IPS DF 19.7 (cell line): ENCODE results near the gene COQ8A.
"Not testable (repeated sequence)": the region's sequence is repeated elsewhere in the genome, so short reads cannot be mapped to it uniquely, and the experiment has no call there.

Experiments
- DNase-seq: peaks from one replicate; pipeline ENCODE4 v3.0.0-alpha.2; 2013; ENCODE audit warnings: low read depth, low spot score

COQ8A gene

DNA sequence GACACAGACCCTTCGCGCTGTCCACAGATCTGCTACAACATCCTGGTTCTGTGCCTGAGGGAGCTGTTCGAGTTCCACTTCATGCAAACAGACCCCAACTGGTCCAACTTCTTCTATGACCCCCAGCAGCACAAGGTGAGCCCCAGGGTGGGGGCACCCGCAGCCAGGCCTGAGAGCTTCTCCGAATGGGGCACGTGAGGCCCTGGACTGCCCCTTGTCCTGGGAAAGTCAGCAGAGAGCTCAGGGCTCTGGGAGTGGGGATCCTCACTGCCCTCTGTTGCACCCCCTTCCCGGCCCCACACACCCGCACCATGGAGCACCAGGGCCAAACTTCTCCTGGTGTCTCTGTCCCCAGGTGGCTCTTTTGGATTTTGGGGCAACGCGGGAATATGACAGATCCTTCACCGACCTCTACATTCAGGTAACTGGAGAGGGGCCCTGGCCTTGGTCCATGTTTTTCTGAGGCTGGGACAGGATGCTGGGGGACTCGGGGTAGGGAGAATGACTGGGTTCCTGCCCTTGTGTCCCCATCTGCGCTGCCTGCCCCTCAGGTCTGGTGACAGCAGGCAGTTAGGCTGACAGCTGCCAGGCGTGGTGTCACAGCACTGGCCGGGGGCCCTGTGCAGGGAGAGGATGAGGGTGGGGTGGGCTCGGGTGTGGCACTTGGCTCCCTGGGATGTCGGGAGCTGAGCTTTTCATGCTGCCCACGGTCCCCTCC is 44.6 kb downstream of the COQ8A start:
- no peak for DNase-seq

DNA sequence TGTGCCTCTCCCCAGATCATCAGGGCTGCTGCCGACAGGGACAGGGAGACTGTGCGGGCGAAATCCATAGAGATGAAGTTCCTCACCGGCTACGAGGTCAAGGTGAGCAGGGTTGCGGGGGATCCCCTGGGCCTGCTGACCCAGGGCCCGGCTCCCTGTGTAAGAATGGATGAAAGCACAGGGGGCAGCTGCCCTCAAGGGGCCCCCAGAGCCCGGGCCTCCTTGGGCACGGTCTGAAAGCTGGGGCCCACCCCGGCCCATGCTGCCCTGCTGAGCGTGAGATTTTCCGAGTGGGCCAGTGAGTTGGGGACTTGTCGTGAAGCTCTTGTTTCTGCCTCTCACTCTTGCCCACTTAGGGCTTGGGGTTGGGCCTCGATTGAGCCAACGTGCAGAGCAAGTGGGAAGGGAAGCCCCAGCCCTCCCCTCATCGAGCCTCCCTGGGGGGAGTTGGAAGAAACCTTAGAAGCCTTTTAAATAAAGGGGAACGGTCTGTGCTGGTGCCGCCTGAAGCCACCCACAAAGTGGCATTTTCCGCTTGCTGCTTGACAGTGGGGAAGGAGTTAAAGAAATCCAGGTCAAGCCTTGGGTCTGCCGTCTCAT is 45.2 kb downstream of the COQ8A start:
- no peak for DNase-seq

DNA sequence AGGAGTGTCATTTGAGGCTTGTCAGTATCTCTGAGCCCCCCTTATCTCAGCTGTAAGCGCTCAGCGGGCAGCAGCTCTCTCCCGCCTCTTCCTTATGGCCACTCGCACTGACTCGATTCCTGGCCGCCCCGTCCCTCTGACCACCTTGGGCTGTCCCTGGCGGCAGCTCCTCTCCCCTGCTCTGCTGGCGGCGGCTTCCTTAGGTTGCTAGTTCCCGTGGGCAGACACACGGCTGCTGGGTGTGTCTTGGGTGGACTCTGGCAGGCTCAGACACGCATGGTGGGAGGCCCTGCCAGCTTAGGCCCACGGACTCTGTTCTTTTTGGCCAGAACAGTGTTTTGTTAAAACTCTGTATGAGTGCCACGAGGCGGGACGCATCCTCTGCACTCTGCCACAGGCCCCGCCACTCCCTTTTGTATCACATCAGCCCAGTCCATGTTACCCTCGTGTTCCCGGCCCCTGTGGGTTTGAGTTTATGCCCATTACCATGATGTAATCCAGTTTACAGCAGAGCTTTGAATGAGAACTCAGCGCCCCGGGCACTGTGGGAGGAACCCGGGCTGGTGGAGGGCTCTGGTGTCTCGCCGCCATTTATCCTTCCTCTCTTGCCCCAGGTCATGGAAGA is 45.9 kb downstream of the COQ8A start:
- DNase-seq = no peak

DNA sequence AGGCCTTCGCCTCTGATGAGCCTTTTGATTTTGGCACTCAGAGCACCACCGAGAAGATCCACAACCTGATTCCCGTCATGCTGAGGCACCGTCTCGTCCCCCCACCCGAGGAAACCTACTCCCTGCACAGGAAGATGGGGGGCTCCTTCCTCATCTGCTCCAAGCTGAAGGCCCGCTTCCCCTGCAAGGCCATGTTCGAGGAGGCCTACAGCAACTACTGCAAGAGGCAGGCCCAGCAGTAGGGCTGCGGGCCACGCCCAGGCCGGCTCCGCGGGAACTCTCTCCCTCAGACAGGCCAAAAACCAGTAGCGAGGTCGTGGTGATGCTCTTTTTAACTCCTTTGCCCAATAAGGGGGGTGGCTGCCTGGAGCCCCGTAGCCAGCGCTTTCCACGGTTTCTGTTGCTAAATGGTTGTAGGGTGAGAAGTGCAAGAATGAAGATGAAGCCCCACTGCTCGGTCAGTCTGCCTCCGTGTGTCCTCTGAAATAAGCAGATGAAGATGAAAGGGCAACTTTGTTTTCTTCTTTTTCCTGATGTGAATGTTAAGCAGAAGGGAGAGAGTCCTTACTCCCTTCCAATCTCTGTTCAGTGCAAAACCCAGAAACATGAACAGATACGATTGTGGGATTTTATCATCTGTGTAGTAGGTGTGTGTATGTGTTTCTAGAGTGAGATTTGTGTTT is 46.5 kb downstream of the COQ8A start:
- no peak for DNase-seq

DNA sequence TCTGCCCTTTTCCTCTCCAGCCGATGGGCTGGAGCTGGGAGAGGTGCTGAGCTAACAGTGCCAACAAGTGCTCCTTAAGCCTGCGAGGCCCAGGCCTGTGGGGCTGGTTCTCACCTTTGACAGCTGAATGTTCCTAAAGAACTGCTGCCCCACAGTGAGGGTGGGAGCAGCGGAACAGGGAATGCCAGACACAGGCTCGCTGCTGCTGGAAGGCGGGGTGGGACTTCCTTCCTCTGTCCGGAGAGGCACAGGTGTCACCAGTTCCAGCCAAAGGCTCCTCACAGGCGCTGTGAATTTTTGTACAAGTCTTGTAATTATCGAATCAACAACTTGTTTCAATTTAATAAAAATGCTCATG is 47.1 kb downstream of the COQ8A start:
- DNase-seq = no peak

DNA sequence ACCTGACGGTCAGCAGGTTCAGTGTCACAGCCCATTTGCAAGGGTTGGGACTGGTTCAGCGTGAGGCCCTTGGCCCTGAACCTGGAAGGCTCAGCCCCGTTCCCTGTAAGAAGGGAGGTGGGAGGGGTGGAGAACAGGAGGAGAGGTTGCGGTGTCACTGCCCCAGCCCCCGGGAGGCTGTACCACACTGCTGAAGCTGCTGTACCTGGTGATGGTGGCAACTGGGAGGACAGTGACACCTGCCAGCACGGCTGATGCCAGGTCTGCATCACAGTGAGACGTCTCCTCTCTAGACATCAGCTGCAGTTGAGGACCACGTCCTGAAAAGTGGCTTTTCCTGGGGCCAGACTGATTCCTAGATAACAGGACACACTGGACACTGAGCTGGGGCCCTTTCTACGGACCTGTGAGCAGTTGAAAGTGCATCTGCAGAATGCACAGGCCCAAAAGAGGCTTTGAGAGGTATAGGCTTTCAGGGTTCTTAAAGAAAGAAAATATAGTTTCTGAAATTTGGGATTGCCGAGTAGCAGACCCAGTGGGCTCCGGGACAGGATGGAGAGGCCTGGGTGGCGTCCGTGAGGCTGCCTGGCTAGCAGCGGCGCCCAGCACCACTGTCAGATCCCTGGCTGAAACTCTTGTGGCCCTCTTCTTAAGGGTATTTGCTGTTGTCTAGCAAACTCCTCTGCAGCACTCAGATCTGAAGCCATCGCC is 47.7 kb downstream of the COQ8A start:
- DNase-seq = no peak

DNA sequence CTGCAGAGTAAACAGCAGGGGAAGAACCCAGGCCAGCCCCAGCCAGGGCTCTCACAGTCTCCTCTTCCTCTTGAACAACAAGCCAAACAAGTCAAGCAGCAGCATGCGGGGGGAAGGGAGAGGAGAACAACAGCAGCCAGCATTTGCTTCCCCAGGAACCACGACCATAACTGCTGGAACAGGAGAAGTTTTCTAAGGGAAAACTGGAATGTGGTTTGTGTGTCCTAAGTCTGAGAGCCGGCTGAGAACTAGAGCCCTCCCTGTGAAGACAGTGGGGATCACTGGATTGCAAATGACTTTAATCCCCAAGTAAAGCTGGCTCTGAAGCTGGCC is 48.2 kb downstream of the COQ8A start:
- DNase-seq = no peak

DNA sequence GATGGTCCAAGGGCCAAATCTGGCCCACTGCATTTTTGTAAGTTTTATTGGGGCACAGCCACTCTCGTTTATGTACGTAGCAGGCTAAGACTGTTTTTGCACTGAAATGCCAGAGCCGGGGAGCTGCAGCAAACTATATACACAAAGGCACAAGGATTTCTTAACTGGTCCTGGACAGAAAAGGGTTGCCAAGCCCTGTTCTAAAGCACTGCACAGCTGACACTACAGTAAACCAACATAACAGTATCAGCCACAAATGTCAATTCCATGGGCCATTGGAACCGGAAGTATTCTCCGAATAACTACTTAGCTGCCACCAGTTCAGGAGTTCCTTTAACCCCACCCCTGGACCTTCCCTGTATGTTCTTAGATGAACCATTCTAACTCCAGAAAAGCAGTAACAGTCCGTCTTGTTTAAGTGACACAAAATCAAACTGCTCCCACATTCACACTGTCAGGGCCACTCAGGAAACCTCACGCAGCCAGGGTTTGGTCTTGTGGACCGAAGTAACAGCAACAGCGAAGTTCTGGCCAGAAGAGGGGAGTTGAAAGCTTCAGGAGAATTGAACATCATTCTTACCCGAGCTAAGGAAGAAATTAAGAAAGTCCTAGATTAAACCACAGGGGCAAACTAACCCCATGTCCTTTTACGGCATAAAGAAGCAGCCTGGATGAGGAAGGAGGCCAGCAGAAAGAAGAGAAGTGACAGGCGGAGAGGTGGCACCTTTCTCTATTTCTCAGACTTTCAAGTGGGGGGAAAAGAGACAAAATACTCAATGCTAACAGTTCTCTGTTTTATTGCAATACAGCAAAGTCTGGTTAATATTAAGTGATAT is 49.2 kb downstream of the COQ8A start:
- no peak for DNase-seq

DNA sequence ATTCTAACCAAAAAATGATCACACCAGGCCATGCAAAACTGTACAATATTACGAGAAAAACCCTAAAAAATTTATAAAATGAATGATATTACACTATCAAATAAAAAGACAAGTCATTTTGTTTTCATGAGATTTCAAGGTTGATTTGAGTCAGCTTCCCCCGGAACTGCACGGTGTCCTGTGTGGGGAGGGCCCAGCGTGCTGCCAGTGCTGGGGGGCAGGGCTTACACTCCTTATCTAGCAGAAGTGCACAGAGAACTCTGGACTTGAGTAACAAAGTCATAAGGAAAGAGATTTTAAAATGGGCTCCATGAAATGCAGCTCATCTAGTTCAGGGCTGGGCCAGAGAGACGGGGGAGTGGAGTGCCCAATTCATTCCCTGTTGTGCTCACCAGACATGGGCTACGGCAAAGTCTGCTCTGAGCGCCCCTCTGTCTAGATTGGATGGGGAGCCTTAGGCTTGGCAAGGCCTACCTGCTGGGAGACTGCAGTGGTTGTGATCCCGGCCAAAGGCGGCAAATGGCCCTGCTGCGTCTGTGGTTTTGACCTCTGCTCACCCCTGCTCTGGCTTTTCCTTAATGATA is 50.1 kb downstream of the COQ8A start:
- no peak for DNase-seq

DNA sequence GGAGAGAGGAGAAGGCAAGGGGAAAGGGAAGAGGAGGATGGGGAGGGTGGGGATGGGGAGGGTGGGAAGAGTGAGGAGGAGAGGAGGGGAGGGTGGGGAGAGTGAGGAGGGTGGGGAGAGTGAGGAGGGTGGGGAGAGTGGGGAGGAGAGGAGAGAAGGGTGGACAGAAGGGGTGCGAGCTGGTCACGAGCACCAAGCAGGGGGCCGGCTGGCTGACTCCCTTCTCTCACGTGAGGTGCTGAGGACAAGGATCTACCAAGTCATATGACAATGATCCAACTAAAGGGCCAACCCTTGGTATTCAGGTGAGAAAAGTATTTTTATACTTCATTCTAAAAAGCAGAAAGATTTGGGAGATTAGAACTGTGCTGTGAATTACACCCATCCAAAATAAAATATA is 51.8 kb downstream of the COQ8A start:
- DNase-seq = no peak

DNA sequence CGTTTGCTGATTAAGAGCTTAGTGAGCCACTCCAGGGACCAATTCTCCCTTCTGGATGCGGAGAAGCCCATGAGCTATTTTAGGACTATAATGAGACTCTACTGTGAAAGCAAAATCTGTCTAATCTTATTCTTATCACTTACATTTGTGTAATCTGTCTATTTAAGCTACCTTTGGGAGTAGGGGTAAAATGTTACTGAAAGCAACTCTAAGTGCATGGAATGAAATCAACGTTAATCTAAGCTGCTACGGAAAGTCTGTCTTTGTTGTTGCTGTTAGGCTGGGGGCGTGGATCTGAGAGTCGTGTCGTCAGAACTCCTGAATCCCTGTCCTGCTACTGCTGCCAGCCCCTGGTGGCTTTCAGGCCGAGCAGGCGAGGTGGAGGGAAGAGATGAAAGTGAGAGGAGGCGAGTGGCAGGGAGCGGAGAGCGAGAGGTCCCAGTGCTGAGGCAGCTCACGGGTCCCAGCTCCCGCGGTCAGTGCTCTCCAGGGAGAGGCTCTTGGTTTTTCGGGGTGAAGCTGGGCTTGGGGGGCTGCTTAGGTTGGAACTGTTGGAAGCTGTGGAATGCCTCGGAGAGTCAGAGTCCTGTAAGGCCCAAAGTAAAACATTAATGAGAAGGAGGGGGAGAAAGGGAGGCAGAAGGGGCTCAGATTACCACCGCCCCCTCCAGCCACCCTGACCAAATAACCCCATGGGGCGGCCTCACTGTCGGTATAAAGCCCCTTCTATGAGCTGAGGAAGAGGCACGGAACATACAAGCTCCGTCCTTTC is 53.9 kb downstream of the COQ8A start:
- DNase-seq = no peak

DNA sequence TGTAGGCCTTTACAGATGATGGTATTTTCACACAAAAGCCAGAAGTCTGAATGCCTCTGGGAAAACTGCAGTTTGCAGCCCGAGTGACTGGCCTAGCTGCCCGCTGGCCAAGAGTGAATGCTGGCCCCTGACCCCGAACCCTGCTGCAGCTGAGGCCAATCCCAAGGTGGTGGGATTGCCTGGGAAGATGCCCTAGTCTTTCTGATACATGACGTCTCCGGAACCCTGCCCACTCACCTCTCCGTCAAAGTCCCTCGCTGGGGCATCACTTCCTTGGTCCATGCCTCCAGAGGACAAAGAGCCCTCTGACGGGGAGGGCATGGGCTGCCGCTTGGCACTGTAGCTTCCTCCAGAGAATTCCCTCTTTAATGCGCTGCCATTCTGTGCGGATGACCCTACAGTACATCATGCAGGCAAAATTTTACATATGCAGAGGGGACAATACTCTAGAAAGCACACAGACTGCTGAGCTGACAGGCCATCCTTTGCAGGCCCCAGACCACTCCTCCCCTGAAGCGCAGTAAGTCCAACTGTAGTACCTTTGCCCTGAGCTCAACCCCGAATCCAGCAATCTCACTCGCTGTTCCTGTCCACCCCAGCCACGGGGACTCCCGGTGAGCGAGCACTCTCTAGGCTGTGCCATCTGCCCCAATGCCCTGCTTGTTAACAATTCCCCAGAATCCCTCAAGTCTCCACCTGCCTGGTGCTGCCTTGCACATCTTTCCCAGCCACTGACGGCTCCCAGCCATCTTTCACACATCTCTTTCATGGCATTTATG is 54.7 kb downstream of the COQ8A start:
- DNase-seq = no peak

DNA sequence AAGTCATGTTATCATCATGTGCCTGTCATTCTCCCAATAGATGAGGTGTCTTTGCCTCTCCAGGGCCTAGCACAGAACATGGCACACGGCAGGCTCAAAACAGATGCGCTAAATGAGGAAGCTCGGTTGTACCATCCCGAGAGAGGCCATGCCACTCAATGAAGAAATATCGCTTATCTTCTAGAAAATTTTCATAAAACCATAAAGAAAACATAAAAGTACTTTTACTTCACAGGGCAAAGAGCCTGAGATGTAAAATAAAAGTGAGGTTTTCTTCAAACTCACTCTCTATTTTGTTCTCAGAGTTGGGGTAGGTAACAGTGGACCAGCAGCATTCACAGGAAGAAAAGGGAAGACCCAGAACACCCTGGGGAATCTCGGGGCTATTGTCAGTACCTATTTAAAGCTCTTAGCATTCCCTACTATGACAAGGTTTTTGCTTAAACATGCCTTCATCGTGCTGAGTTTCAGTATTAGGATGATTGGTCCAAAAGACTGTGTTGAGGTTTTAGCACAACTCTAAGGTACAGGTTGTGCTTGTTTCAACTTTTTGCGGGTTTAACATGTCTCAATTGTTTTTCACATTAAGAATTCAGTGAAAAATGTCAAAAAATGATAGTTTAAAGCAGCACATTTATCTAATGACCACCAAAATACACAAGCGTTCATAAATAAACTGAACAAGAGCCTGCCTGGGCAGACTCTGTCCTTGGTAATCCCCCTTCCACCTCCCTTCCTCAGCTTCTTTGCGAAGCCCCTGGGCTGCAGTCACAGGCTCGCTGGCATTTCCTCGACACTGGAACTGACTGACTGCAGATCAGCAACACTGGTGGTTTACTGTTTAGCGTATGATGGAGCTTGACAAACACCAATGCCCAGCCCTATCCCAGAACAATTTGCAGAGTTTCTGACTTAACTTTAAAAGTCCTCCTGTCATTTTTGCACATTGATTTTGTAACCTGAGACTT is 55.6 kb downstream of the COQ8A start:
- no peak for DNase-seq

DNA sequence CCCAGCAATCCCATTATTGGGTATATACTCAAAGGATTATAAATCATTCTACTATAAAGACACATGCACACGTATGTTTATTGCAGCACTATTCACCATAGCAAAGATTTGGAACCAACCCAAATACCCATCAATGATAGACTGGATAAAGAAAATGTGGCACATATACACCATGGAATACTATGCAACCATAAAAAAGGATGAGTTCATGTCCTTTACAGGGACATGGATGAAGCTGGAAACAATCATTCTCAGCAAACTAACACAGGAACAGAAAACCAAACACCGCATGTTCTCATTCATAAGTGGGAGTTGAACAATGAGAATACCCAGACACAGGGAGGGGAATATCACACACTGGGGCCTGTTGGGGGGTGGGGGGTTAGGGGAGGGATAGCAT is 59.5 kb downstream of the COQ8A start:
- DNase-seq = not testable (repeated sequence)

DNA sequence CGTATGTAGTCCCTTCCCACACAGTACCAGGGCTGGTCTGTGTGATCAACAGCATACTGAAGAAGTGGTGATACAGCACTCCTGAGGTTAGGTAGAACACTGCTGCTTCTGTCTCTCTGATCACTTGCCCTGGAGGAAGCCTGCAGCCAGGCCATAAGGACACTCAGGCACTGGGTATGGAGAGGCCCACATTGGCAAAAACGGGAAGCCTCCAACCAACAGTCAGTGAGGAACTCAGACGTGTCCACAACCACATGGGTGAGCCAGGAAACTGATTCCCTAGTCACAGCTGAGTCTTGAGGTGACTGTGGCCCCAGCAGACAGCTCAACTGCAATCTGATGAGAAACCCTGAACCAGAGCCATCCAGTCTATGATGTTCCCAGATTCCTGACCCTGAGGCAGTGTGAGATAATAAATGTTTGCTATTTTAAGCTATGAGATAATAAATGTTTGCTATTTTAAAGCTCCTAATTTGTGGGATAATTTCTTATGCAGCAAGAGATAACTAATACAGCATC is 62.5 kb downstream of the COQ8A start:
- no peak for DNase-seq

DNA sequence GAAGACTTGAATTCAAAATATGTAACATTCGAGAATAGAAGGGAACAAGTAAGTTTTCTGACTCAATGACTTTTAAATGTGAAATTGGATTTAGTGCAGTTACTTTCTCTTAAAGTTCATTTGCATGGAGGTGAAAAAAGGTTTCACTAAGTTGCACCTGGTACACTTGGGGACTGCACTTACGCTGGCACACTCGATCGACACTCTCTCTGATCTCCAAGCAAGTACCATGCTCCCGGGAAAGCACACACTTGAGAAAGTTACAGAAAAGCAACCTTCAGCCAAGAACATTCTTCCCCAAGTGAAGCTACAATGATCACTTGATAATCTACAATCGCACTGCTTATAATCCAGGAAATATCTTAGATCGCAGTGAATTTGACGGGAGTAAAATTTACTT is 63.1 kb downstream of the COQ8A start:
- no peak for DNase-seq

DNA sequence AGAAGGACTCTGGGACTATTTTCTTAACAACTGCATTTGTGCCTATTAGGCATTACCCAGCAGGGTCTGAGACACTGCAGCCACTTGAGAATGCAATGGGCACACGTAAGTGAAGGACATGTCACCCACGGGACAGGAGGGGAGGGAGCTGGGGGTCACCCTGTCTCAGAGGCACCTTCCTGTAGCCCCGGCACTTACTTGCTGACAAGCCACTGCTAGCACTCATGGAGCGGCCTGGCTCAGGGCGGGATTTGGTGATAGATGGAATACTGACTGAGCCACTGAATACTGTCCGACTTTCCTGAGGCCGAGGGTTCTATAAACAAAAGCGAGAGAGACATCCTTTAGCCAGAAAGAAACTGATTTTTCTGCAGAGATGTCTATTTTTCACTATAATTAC is 64.7 kb downstream of the COQ8A start:
- DNase-seq = no peak

DNA sequence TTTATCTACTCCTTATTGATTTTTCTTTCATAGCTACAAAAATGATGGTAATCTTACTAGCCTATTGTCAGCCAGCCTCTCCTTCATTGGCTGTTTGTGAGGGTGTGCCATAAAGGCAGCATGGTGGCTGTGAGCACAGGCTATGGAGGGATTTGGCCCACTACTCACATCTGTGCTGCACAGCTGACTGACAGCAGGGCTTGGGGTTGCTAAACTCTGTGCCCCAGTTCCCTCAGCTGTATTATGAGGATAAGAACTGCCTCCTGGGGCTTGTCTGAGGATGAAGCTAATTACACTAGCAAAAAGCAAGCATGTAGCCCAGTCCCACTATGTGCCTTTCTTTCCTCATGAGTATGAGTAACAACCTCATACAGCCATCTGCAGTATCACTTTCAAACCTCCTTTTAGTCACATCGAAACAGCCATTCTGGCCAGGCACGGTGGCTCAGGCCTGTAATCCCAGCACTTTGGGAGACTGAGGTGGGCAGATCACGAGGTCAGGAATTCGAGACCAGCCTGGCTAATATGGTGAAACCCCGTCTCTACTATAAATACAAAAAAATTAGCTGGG is 66.2 kb downstream of the COQ8A start:
- no peak for DNase-seq
